ENCODE results near the gene SPNS3.

DNA sequence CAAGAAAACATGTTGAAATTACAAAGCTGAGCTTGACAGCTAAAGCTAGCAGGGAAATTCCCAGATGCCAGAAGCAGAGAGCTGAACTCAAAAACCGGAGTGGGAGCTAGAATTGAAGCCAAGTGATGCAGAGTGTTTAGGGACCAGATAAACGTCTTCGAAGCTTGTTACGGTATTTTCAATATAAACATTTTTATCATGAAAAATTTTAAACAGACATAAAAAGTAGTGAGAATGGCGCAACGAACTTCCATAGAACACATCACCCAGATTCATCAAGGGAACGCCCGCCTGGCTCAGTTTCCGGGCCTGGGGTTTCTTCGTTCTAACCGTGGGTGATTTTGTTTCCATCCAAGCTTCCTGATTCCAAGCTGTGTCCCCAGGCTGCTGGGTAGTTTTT is 83.0 kb downstream of the SPNS3 start:
- TF ChIP-seq, protein P1, sequence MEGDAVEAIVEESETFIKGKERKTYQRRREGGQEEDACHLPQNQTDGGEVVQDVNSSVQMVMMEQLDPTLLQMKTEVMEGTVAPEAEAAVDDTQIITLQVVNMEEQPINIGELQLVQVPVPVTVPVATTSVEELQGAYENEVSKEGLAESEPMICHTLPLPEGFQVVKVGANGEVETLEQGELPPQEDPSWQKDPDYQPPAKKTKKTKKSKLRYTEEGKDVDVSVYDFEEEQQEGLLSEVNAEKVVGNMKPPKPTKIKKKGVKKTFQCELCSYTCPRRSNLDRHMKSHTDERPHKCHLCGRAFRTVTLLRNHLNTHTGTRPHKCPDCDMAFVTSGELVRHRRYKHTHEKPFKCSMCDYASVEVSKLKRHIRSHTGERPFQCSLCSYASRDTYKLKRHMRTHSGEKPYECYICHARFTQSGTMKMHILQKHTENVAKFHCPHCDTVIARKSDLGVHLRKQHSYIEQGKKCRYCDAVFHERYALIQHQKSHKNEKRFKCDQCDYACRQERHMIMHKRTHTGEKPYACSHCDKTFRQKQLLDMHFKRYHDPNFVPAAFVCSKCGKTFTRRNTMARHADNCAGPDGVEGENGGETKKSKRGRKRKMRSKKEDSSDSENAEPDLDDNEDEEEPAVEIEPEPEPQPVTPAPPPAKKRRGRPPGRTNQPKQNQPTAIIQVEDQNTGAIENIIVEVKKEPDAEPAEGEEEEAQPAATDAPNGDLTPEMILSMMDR (IDR thresholded peaks at IDR 0.05; ENCODE audit: low read length): no peak
- TF ChIP-seq EZH2 (optimal IDR thresholded peaks at IDR 0.05; ENCODE audit: low read depth, low read length) (no peak), EZH2phosphoT487 (IDR thresholded peaks at IDR 0.05; ENCODE audit: low read length) (no peak)

All from MM.1S (cell line).